Upper lobe of left lung (tissue), 6 donors: ENCODE measurements around the gene ZIC4. TPM values are rescaled to one million over a fixed set of nuclear protein-coding genes. Genes with fewer than 3 reads are reported as not detected.

Experiments used
- ATAC-seq, 2 donors: fragments of 200-7000 bp; cut with Tn5 transposase; one replicate each; pipeline ENCODE4 v1.9.1; 2022; ENCODE audit warnings: mild to moderate bottlenecking in 2 of 2, moderate library complexity in 2 of 2; ENCODE audit not compliant: low FRiP score in 2 of 2
- DNase-seq, 2 donors: peaks; one replicate each; pipeline ENCODE4 v3.0.0-alpha.2; 2019 to 2020
- H3K27ac ChIP-seq, 4 donors: fragments of 200-600 bp; sonication (generic); one replicate each; pipeline ENCODE4 v1.5.1; 2016 to 2019
- H3K27me3 ChIP-seq, 4 donors: fragments of 200-600 bp; sonication (generic); one replicate each; pipeline ENCODE4 v1.5.1; 2017 to 2019
- H3K36me3 ChIP-seq, 4 donors: fragments of 200-600 bp; sonication (generic); one replicate each; pipeline ENCODE4 v1.5.1; 2016 to 2019
- H3K4me1 ChIP-seq, 4 donors: fragments of 200-600 bp; sonication (generic); one replicate each; pipeline ENCODE4 v1.5.1; 2018 to 2019
- H3K4me3 ChIP-seq, 4 donors: fragments of 200-600 bp; sonication (generic); one replicate each; pipeline ENCODE4 v1.5.1; 2017 to 2019; ENCODE audit warnings: mild to moderate bottlenecking in 2 of 4, moderate library complexity in 1 of 4
- H3K9me3 ChIP-seq, 4 donors: fragments of 200-600 bp; sonication (generic); one replicate each; pipeline ENCODE4 v1.5.1; 2018 to 2019
- EP300 ChIP-seq, 4 donors: sonication (generic); formaldehyde crosslinking; IDR thresholded peaks; one replicate each; pipeline ENCODE4 v1.5.1; 2017; ENCODE audit warnings: antibody characterized with exemption in 4 of 4, control low read depth in 2 of 4
- POLR2A ChIP-seq, 4 donors: fragments of 450-650 bp; IDR thresholded peaks; one replicate each; pipeline ENCODE4 v1.5.1; 2016 to 2017; ENCODE audit warnings: antibody characterized with exemption in 4 of 4, mild to moderate bottlenecking in 2 of 4
- POLR2AphosphoS5 ChIP-seq, 2 donors: sonication (generic); formaldehyde crosslinking; IDR thresholded peaks; one replicate each; pipeline ENCODE4 v1.5.1; 2017; ENCODE audit warnings: antibody characterized with exemption in 2 of 2
- WGBS, 2 donors: methylation state at CpG; one replicate each; pipeline ENCODE4 v1.1.5; 2017 to 2018; 5-methylcytosine and 5-hydroxymethylcytosine counted together
- total RNA-seq, 6 donors: library from RNA; depleted of rRNA in 4 of 6; stranded (reverse); fragments of >200 nt in 4 of 6; gene quantifications; one replicate each; pipeline versions ENCODE4 v1.1.0 to v1.2.1, GENCODE V29; 2016 to 2021
- TF ChIP-seq, protein P1 (sequence below), 6 experiments: fragments of 450-650 bp in 4 of 6; fragments of 200-600 bp in 2 of 6; sonication (generic) in 2 of 6; IDR thresholded peaks; one replicate each; pipeline ENCODE4 v1.5.1; 2016 to 2019; ENCODE audit warnings: antibody characterized with exemption in 6 of 6
- donor health status: DM: no; HTN: no; CAD: no; lungs with moderate emphysema.
- donor health status: DM: no; HTN: yes; CAD: no; lungs with severe emphysema.

The ZIC4 gene
- total RNA-seq, 6 donors from 2014 or later: not detected

DNA sequence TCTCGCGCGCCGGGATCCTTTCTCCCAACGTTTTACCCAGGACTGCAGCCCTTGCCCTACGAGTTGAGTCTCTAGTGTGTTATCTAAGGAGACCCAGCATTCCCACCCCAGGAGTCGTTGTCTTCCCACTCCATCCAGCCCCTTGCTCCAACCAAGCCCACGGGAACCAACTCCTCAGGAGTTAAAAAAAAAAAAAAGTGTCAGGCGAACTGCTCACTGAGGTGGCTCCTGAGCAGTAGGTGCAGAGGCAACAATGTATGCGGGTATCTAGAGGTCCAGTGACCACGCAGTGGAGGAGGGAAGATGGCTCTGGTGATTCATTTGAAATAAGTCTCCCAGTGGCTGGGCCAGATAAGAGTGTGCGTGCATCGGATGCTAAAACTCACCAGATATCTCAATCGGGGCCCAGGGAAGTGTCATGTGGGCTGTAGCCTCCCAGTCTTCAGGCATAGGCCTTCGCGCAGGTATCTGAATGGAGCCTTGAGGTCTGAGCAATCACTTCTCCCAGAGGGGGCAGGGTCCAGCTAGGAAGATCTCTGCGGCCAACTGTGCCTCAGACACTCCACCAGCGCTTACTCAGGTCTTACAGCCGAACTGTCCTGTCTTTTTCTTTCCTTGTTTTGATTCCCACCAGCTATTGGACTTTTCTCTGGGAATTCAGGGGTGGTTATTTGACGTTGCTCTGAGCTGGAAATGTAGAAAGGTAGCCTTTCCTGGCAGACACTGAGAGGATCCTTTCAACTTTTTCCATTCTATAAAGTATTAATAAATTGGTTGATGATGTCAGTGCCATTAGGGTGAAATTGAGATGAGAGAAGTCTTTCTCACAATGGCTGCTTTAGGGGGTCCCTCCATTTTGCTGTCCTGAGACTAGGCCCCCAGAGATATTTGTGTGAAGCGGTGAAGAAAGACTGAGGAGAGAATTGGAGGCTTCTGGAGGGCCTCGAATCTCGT, 21.0 kb downstream of the ZIC4 start:
- Histone ChIP-seq H3K4me1 (no peaks in the 10 kb centered on the region), H3K36me3 (no peaks in the 10 kb centered on the region), H3K27me3 (peaks cover 0 to 69% (median 21%) of the 10 kb centered on the region in 4 donors), H3K9me3 (peaks cover 0 to 1% (median 0%) of the 10 kb centered on the region in 4 donors), H3K4me3 (no peak overlapping the region), H3K27ac (no peak overlapping the region)
- DNase-seq: no peak
- TF ChIP-seq POLR2A (IDR thresholded peaks at IDR 0.05) (no peak), EP300 (IDR thresholded peaks at IDR 0.05) (no peak), POLR2AphosphoS5 (IDR thresholded peaks at IDR 0.05) (no peak)
- TF ChIP-seq, protein P1, sequence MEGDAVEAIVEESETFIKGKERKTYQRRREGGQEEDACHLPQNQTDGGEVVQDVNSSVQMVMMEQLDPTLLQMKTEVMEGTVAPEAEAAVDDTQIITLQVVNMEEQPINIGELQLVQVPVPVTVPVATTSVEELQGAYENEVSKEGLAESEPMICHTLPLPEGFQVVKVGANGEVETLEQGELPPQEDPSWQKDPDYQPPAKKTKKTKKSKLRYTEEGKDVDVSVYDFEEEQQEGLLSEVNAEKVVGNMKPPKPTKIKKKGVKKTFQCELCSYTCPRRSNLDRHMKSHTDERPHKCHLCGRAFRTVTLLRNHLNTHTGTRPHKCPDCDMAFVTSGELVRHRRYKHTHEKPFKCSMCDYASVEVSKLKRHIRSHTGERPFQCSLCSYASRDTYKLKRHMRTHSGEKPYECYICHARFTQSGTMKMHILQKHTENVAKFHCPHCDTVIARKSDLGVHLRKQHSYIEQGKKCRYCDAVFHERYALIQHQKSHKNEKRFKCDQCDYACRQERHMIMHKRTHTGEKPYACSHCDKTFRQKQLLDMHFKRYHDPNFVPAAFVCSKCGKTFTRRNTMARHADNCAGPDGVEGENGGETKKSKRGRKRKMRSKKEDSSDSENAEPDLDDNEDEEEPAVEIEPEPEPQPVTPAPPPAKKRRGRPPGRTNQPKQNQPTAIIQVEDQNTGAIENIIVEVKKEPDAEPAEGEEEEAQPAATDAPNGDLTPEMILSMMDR (IDR thresholded peaks at IDR 0.05): no peak
- no peak for ATAC-seq
- 8 to 13% methylated on average over 18 to 23 of the region's 23 CpGs for WGBS, 2 donors

DNA sequence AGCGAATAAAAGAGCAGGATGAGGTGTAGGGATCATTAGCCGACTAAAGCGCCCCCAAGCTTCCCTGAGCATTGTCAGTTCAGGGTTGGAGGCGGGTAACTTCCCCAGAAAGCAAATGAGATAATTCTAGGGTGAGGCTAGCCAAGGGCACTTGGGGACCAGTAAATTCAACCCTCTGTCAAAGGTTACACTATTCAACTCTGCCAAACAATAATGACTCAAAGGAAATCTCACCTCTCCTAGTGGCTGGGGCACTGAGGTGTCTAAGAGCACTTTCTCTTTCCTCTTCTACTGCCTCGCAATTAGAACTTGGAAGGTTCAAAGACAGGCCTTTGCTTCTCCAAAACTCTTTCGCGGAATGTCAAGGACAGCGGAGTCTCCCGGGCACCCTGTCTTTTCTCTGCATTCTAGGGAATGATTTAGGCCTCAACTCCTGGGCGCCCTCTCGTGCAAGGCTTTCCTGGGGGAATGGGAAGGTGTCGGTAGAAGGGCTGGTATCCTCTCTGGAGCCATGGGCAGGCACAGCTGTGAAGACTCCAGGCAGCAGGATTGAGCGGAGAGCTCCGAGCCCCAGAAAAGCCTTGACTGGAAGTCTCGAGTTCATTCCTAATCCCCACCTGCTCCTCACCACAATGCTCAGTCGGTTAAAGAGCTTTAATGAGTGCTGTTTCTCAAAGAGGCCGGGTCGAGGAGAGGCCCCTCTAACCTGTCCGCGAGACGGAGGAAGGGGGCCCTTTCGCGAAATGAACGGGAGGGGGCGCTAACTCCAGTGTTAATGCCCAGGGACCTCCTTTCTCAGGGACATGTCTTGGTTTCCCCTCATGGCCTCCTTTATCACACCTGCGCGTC, 21.9 kb downstream of the ZIC4 start:
- Histone ChIP-seq H3K9me3 (no peaks in the 10 kb centered on the region), H3K4me3 (no peak overlapping the region), H3K36me3 (no peaks in the 10 kb centered on the region), H3K4me1 (no peaks in the 10 kb centered on the region), H3K27me3 (peaks cover 0 to 68% (median 18%) of the 10 kb centered on the region in 4 donors), H3K27ac (no peak overlapping the region)
- ATAC-seq: peak in 1 of 2 donors; percentile 22
- DNase-seq: no peak
- TF ChIP-seq EP300 (IDR thresholded peaks at IDR 0.05): no peak
- TF ChIP-seq, protein P1 (IDR thresholded peaks at IDR 0.05): no peak
- no peak for TF ChIP-seq POLR2A (IDR thresholded peaks at IDR 0.05)
- TF ChIP-seq POLR2AphosphoS5 (IDR thresholded peaks at IDR 0.05): no peak
- WGBS, 2 donors: 11 to 18% methylated on average over 11 to 27 of the region's 27 CpGs

DNA sequence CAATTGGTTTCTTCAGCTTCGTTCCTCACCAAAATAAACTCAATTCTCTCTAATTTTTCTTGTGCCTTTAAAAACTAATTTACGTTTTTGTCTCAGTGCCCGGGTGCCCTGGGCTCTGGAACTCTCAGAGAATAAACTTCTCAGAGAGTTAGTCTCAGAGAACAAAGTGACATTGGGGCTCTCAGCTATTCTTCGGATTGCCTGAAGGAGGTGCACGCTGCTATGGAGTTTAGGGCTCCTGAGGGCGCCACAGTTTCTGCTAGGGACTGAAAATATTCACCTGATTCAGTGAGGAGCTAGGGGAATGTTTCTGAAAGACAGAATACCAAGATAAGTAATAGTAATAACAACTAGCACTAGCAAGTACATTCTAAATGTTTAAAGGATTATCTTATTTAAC, 22.7 kb downstream of the ZIC4 start:
- Histone ChIP-seq H3K4me3 (no peak overlapping the region), H3K27ac (no peak overlapping the region), H3K4me1 (no peaks in the 10 kb centered on the region), H3K27me3 (peaks cover 0 to 64% (median 14%) of the 10 kb centered on the region in 4 donors), H3K36me3 (no peaks in the 10 kb centered on the region), H3K9me3 (no peaks in the 10 kb centered on the region)
- WGBS, 2 donors: 4 to 5% methylated on average over 6 of the region's 6 CpGs
- DNase-seq (no peak), ATAC-seq (no peak)
- no peak for TF ChIP-seq POLR2AphosphoS5 (IDR thresholded peaks at IDR 0.05)
- no peak for TF ChIP-seq POLR2A (IDR thresholded peaks at IDR 0.05)

DNA sequence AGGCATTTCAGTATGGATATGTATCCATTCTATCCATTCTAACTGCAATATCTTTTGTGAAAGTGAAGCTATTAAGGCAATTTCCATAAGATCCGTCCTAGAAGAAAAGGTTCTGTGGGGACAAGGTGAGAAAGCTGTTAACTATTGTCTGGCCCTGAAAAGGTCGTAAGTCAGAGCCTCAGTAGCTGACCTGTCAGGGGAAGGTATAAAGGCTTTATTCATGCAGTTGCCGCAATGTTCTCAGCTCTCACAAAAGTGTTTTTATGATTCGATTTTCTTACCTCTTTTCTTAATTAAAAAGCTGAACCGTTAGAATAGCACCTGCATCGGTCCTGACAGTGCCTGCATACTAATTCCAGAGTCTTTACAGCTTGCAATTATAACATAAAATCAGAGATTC, 24.7 kb downstream of the ZIC4 start:
- Histone ChIP-seq H3K27me3 (peaks cover 0 to 55% (median 15%) of the 10 kb centered on the region in 4 donors), H3K36me3 (no peaks in the 10 kb centered on the region), H3K9me3 (peaks cover 0 to 4% (median 0%) of the 10 kb centered on the region in 4 donors), H3K4me1 (no peaks in the 10 kb centered on the region), H3K4me3 (no peak overlapping the region), H3K27ac (no peak overlapping the region)
- ATAC-seq: no peak
- 6 to 8% methylated on average over 6 of the region's 6 CpGs for WGBS, 2 donors
- TF ChIP-seq, protein P1 (IDR thresholded peaks at IDR 0.05): no peak
- TF ChIP-seq POLR2A (IDR thresholded peaks at IDR 0.05) (no peak), EP300 (IDR thresholded peaks at IDR 0.05) (no peak)
- DNase-seq: no peak

DNA sequence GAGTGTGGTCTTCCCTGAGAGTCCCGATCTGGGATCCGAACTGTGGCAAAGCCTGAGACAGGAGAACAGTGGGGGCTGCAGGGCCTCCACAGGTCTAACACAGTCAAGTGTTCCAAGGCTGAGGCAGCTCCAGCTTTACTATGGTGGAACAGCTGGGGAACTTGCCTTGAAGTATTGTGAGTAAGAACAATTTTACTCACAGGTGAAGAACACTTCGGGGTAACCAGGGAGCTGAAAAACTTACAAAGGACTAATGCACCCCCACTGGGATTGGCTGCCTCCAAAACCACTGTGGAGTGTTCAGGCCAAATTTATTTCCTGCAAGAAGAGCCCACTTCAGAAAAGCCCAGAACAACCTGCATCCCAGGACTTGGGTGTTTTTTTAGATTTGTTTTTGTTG, 25.4 kb downstream of the ZIC4 start:
- WGBS, 2 donors: 6 to 17% methylated on average over 2 to 3 of the region's 3 CpGs

More for the DNA sequence above, 25.4 kb downstream of the ZIC4 start:
- no peak for TF ChIP-seq EP300 (IDR thresholded peaks at IDR 0.05)
- TF ChIP-seq, protein P1 (IDR thresholded peaks at IDR 0.05): no peak
- TF ChIP-seq POLR2AphosphoS5 (IDR thresholded peaks at IDR 0.05): no peak
- TF ChIP-seq POLR2A (IDR thresholded peaks at IDR 0.05): no peak
- no peaks in the 10 kb centered on the region for H3K4me1 ChIP-seq
- H3K36me3 ChIP-seq: no peaks in the 10 kb centered on the region
- H3K27ac ChIP-seq: no peak overlapping the region
- DNase-seq (no peak), ATAC-seq (no peak)
- H3K9me3 ChIP-seq: peaks cover 0 to 4% (median 0%) of the 10 kb centered on the region in 4 donors
- H3K4me3 ChIP-seq: no peak overlapping the region
- peaks cover 0 to 53% (median 15%) of the 10 kb centered on the region in 4 donors for H3K27me3 ChIP-seq
